ENCODE measurements around the gene MRTFB. TPM values are rescaled to one million over a fixed set of nuclear protein-coding genes. Genes with fewer than 3 reads are reported as not detected.

The MRTFB gene
- polyA plus RNA-seq, 1 experiment = 10.5 TPM

GRCh38 chr16:14148569-14148968 is 77.5 kb downstream of the MRTFB start:
- TF ChIP-seq CTCF (IDR thresholded peaks at IDR 0.05; ENCODE audit: low read depth, low read length) = no peak
- ChIA-PET POLR2A (no interaction called here), CTCF (no interaction called here)
- Histone ChIP-seq H3K9me3 (ENCODE audit: control insufficient read depth, insufficient read depth, low read length) (no peaks in the 10 kb centered on the region), H3K27me3 (ENCODE audit: control insufficient read depth, insufficient read depth, low read length) (no peaks in the 10 kb centered on the region), H3K4me3 (ENCODE audit: low read depth, low read length) (no peak overlapping the region), H3K27ac (ENCODE audit: low read depth, low read length) (no peak overlapping the region)
- no peak for DNase-seq (ENCODE audit: low read depth, low spot score)

GRCh38 chr16:14150796-14151195 is 79.7 kb downstream of the MRTFB start:
- H3K27ac ChIP-seq (ENCODE audit: low read depth, low read length) = no peak overlapping the region
- TF ChIP-seq CTCF (IDR thresholded peaks at IDR 0.05; ENCODE audit: low read depth, low read length) = no peak
- no peaks in the 10 kb centered on the region for H3K9me3 ChIP-seq (ENCODE audit: control insufficient read depth, insufficient read depth, low read length)
- CTCF ChIA-PET = interaction anchor here (1.4 kb wide), 1 partner anchor 227 kb away, joined by 6 read pairs; no protein-coding TSS in a partner anchor
- no peak overlapping the region for H3K4me3 ChIP-seq (ENCODE audit: low read depth, low read length)
- no peaks in the 10 kb centered on the region for H3K27me3 ChIP-seq (ENCODE audit: control insufficient read depth, insufficient read depth, low read length)
- POLR2A ChIA-PET = no interaction called here
- no peak for DNase-seq (ENCODE audit: low read depth, low spot score)

- no peak for DNase-seq (ENCODE audit: low read depth, low spot score)
- POLR2A ChIA-PET = no interaction called here
- Histone ChIP-seq H3K4me3 (ENCODE audit: low read depth, low read length) (no peak overlapping the region), H3K27me3 (ENCODE audit: control insufficient read depth, insufficient read depth, low read length) (no peaks in the 10 kb centered on the region), H3K9me3 (ENCODE audit: control insufficient read depth, insufficient read depth, low read length) (no peaks in the 10 kb centered on the region), H3K27ac (ENCODE audit: low read depth, low read length) (no peak overlapping the region)
- TF ChIP-seq CTCF (IDR thresholded peaks at IDR 0.05; ENCODE audit: low read depth, low read length) = no peak
- CTCF ChIA-PET = interaction anchor here (1.4 kb wide), 1 partner anchor 228 kb away, joined by 6 read pairs; no protein-coding TSS in a partner anchor
Observed at GRCh38 chr16:14151256-14152030, 80.3 kb downstream of the MRTFB start.

GRCh38 chr16:14155572-14156190 is 84.6 kb downstream of the MRTFB start:
- CTCF ChIA-PET = no interaction called here
- no peak overlapping the region for H3K4me3 ChIP-seq (ENCODE audit: low read depth, low read length)
- TF ChIP-seq CTCF (IDR thresholded peaks at IDR 0.05; ENCODE audit: low read depth, low read length) = no peak
- H3K9me3 ChIP-seq (ENCODE audit: control insufficient read depth, insufficient read depth, low read length) = no peaks in the 10 kb centered on the region
- POLR2A ChIA-PET = no interaction called here
- no peak overlapping the region for H3K27ac ChIP-seq (ENCODE audit: low read depth, low read length)
- no peaks in the 10 kb centered on the region for H3K27me3 ChIP-seq (ENCODE audit: control insufficient read depth, insufficient read depth, low read length)
- DNase-seq (ENCODE audit: low read depth, low spot score) = no peak

GRCh38 chr16:14164916-14165662 is 94.0 kb downstream of the MRTFB start:
- ChIA-PET CTCF (no interaction called here), POLR2A (no interaction called here)
- no peak for TF ChIP-seq CTCF (IDR thresholded peaks at IDR 0.05; ENCODE audit: low read depth, low read length)
- Histone ChIP-seq H3K9me3 (ENCODE audit: control insufficient read depth, insufficient read depth, low read length) (no peaks in the 10 kb centered on the region), H3K4me3 (ENCODE audit: low read depth, low read length) (no peak overlapping the region), H3K27me3 (ENCODE audit: control insufficient read depth, insufficient read depth, low read length) (no peaks in the 10 kb centered on the region), H3K27ac (ENCODE audit: low read depth, low read length) (no peak overlapping the region)
- DNase-seq (ENCODE audit: low read depth, low spot score) = no peak

Data from AG04450 (cell line).